ENCODE data around the gene C5.

DNA sequence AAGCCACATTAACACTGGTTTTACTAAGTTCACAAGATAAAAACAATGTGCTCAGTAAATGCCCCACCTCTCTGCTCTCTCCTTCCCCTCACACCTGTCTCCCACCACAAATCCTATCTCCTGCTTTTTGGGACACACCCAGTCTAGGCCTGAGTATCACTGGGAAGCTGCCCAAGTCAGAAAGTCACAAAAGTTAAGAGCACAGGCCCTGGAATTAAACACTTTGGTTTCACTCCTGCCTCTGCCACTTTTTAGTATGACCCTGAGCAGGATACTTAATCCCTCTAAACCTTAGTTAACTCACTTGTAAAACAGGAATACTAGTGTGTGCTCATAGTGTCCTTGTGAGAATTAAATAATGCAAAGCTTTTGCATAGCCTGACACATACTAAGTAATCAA is 11.3 kb downstream of the C5 start:
- TF ChIP-seq, protein P1, sequence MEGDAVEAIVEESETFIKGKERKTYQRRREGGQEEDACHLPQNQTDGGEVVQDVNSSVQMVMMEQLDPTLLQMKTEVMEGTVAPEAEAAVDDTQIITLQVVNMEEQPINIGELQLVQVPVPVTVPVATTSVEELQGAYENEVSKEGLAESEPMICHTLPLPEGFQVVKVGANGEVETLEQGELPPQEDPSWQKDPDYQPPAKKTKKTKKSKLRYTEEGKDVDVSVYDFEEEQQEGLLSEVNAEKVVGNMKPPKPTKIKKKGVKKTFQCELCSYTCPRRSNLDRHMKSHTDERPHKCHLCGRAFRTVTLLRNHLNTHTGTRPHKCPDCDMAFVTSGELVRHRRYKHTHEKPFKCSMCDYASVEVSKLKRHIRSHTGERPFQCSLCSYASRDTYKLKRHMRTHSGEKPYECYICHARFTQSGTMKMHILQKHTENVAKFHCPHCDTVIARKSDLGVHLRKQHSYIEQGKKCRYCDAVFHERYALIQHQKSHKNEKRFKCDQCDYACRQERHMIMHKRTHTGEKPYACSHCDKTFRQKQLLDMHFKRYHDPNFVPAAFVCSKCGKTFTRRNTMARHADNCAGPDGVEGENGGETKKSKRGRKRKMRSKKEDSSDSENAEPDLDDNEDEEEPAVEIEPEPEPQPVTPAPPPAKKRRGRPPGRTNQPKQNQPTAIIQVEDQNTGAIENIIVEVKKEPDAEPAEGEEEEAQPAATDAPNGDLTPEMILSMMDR (IDR thresholded peaks at IDR 0.05; ENCODE audit: low read length), result no peak
- TF ChIP-seq EZH2 (IDR thresholded peaks at IDR 0.05; ENCODE audit: borderline replicate concordance, low read length), result no peak

Data from OCI-LY1 (cell line).